RWPE2 (cell line): Measurements from ENCODE around the gene UGGT2.
"Not testable (repeated sequence)": the region's sequence is repeated elsewhere in the genome, so short reads cannot be mapped to it uniquely, and the experiment has no call there.

ENCODE experiments used
- ATAC-seq: fragments of 200-7000 bp; cut with Tn5 transposase; 3 replicates; pipeline ENCODE4 v1.9.1; 2021; ENCODE audit warnings: low read depth
- DNase-seq: peaks from one replicate; pipeline ENCODE4 v3.0.0-alpha.2; 2020; ENCODE audit warnings: low spot score
- H3K27ac ChIP-seq: fragments of 450-650 bp; 2 replicates; pipeline ENCODE4 v1.5.1; 2017; ENCODE audit warnings: mild to moderate bottlenecking; ENCODE audit not compliant: poor library complexity, severe bottlenecking
- H3K27me3 ChIP-seq: fragments of 250-450 bp; sonication (Bioruptor Pico); 2 replicates; pipeline ENCODE4 v1.5.1; 2021; ENCODE audit warnings: mild to moderate bottlenecking, moderate library complexity; ENCODE audit not compliant: insufficient read depth, poor library complexity, severe bottlenecking
- H3K36me3 ChIP-seq: fragments of 250-450 bp; sonication (Bioruptor Pico); 2 replicates; pipeline ENCODE4 v1.5.1; 2020; ENCODE audit warnings: low read depth, mild to moderate bottlenecking, moderate library complexity
- H3K4me1 ChIP-seq: fragments of 250-450 bp; sonication (Bioruptor Pico); 2 replicates; pipeline ENCODE4 v1.5.1; 2021; ENCODE audit warnings: mild to moderate bottlenecking, moderate library complexity; ENCODE audit not compliant: insufficient read depth, poor library complexity, severe bottlenecking
- H3K4me3 ChIP-seq: fragments of 250-450 bp; sonication (Bioruptor Pico); 2 replicates; pipeline ENCODE4 v1.5.1; 2021; ENCODE audit warnings: mild to moderate bottlenecking, moderate library complexity; ENCODE audit not compliant: severe bottlenecking
- H3K9me3 ChIP-seq: fragments of 250-450 bp; sonication (Bioruptor Pico); 2 replicates; pipeline ENCODE4 v1.5.1; 2021; ENCODE audit warnings: mild to moderate bottlenecking, moderate library complexity; ENCODE audit not compliant: severe bottlenecking
- CTCF ChIP-seq: fragments of 450-650 bp; IDR thresholded peaks from one replicate; pipeline ENCODE4 v1.5.1; 2017; ENCODE audit warnings: mild to moderate bottlenecking, moderate library complexity; ENCODE audit not compliant: poor library complexity, severe bottlenecking

UGGT2 gene

GRCh38 chr13:95781016-95781415 is 272.2 kb downstream of the UGGT2 start:
- Histone ChIP-seq H3K36me3 (peaks cover 32% of the 10 kb centered on the region), H3K27ac (no peak overlapping the region), H3K4me3 (no peak overlapping the region), H3K4me1 (peaks cover 18% of the 10 kb centered on the region), H3K27me3 (no peaks in the 10 kb centered on the region), H3K9me3 (no peaks in the 10 kb centered on the region)
- no peak for TF ChIP-seq CTCF
- ATAC-seq: no peak
- DNase-seq: no peak

GRCh38 chr13:95779522-95779921 is 273.7 kb downstream of the UGGT2 start:
- peaks cover 12% of the 10 kb centered on the region for H3K4me1 ChIP-seq
- H3K27me3 ChIP-seq: no peaks in the 10 kb centered on the region
- H3K9me3 ChIP-seq: no peaks in the 10 kb centered on the region
- DNase-seq (no peak), ATAC-seq (no peak)
- no peak overlapping the region for H3K27ac ChIP-seq
- no peak for TF ChIP-seq CTCF
- H3K36me3 ChIP-seq: peaks cover 36% of the 10 kb centered on the region
- H3K4me3 ChIP-seq: no peak overlapping the region

GRCh38 chr13:95771905-95772304 is 281.3 kb downstream of the UGGT2 start:
- Histone ChIP-seq H3K36me3 (0 out of 2 replicates have a peak, but pooled peaks cover 25% of the 10 kb centered on the region), H3K27ac (no peak overlapping the region), H3K9me3 (no peaks in the 10 kb centered on the region), H3K27me3 (no peaks in the 10 kb centered on the region), H3K4me3 (no peak overlapping the region), H3K4me1 (no peaks in the 10 kb centered on the region)
- DNase-seq (no peak), ATAC-seq (no peak)
- no peak for TF ChIP-seq CTCF

- TF ChIP-seq CTCF: no peak
- Histone ChIP-seq H3K27ac (no peak overlapping the region), H3K4me1 (no peaks in the 10 kb centered on the region), H3K4me3 (no peak overlapping the region), H3K36me3 (peaks cover 57% of the 10 kb centered on the region), H3K27me3 (no peaks in the 10 kb centered on the region), H3K9me3 (no peaks in the 10 kb centered on the region)
- no peak for DNase-seq
- no peak for ATAC-seq
Observed at GRCh38 chr13:95763601-95764000, 289.6 kb downstream of the UGGT2 start.

- H3K27ac ChIP-seq, ATAC-seq, H3K9me3 ChIP-seq, H3K4me1 ChIP-seq, H3K4me3 ChIP-seq, DNase-seq, H3K27me3 ChIP-seq: not testable (repeated sequence)
- H3K36me3 ChIP-seq: peaks cover 49% of the 10 kb centered on the region
Observed at GRCh38 chr13:95762626-95763025, 290.6 kb downstream of the UGGT2 start.
